Measurements from ENCODE around the gene ZDHHC12.
"Not testable (repeated sequence)": the region's sequence is repeated elsewhere in the genome, so short reads cannot be mapped to it uniquely, and the experiment has no call there.

Gene ZDHHC12

GRCh38 chr9:128706671-128707381 is 17.1 kb downstream of the ZDHHC12 start:
- peak; percentile 50 for DNase-seq

GRCh38 chr9:128706045-128706444 is 17.9 kb downstream of the ZDHHC12 start:
- peak; percentile 34 for DNase-seq

- no peak for DNase-seq
Observed at GRCh38 chr9:128705051-128705965, 18.6 kb downstream of the ZDHHC12 start.

- DNase-seq, result no peak
Observed at GRCh38 chr9:128704356-128704670, 19.6 kb downstream of the ZDHHC12 start.

- no peak for DNase-seq
Observed at GRCh38 chr9:128703616-128704355, 20.1 kb downstream of the ZDHHC12 start.

GRCh38 chr9:128702949-128703615 is 20.8 kb downstream of the ZDHHC12 start:
- peak; percentile 68 for DNase-seq

- peak; percentile 94 for DNase-seq
Observed at GRCh38 chr9:128702445-128702948, 21.4 kb downstream of the ZDHHC12 start, which contains the start of gene PKN3. Gene PKN3, plus strand, starts transcription at chr9:128702503. Its CDS starts 413 bp downstream, at chr9:128702916.

- peak; percentile 67 for DNase-seq
Observed at GRCh38 chr9:128701227-128701854, 22.6 kb downstream of the ZDHHC12 start.

GRCh38 chr9:128699096-128699795 is 24.7 kb downstream of the ZDHHC12 start:
- DNase-seq, result not testable (repeated sequence)

- DNase-seq, result no peak
Observed at GRCh38 chr9:128696923-128697707, 26.8 kb downstream of the ZDHHC12 start.

- no peak for DNase-seq
Observed at GRCh38 chr9:128694344-128694743, 29.6 kb downstream of the ZDHHC12 start.

GRCh38 chr9:128693738-128694137 is 30.2 kb downstream of the ZDHHC12 start:
- not testable (repeated sequence) for DNase-seq

GRCh38 chr9:128690684-128691034 is 33.3 kb downstream of the ZDHHC12 start:
- DNase-seq, result no peak

GRCh38 chr9:128689820-128690683 is 33.9 kb downstream of the ZDHHC12 start:
- peak; percentile 61 for DNase-seq

GRCh38 chr9:128689293-128689774 is 34.6 kb downstream of the ZDHHC12 start:
- no peak for DNase-seq

GRCh38 chr9:128688501-128689292 is 35.2 kb downstream of the ZDHHC12 start, which contains the start of gene SET:
Gene SET, plus strand, starts transcription at chr9:128689222. Its CDS starts 361 bp downstream, at chr9:128689583.
- DNase-seq, result peak; percentile 96

- no peak for DNase-seq
Observed at GRCh38 chr9:128687453-128687852, 36.5 kb downstream of the ZDHHC12 start.

Data from islet precursor cell (in vitro differentiated cells).